ENCODE measurements around the gene SCAMP1.
"Not testable (repeated sequence)": the region's sequence is repeated elsewhere in the genome, so short reads cannot be mapped to it uniquely, and the experiment has no call there.

GRCh38 chr5:78391357-78391756, 30.9 kb downstream of the SCAMP1 start:
- TF ChIP-seq CTCF (conservative IDR thresholded peaks at IDR 0.05; ENCODE audit: low read length); EZH2phosphoT487 (IDR thresholded peaks at IDR 0.05; ENCODE audit: borderline replicate concordance, low read depth, low read length): not testable (repeated sequence)

Measured in OCI-LY7 (cell line).